Sigmoid colon (tissue), 4 donors: ENCODE data around the gene MYL6B.
A peak's percentile ranks its signal among the peaks of the same experiment; 100 is the strongest.

ENCODE experiments used
- EP300 ChIP-seq, 4 donors: sonication (generic); formaldehyde crosslinking; IDR thresholded peaks; one replicate each; pipeline ENCODE4 v1.6.1; 2017; ENCODE audit warnings: antibody characterized with exemption in 4 of 4
- POLR2A ChIP-seq, 2 donors: fragments of 450-650 bp; IDR thresholded peaks; one replicate each; pipeline ENCODE4 v1.6.1; 2016; ENCODE audit warnings: antibody characterized with exemption in 2 of 2, mild to moderate bottlenecking in 2 of 2, moderate library complexity in 2 of 2
- POLR2AphosphoS5 ChIP-seq, 4 donors: sonication (generic); formaldehyde crosslinking; IDR thresholded peaks; one replicate each; pipeline ENCODE4 v1.6.1; 2017; ENCODE audit warnings: antibody characterized with exemption in 4 of 4
- TF ChIP-seq, protein P1 (sequence below), 4 experiments: fragments of 450-650 bp in 3 of 4; fragments of 200-600 bp in 1 of 4; IDR thresholded peaks; one replicate each; pipeline ENCODE4 v1.5.1; 2016 to 2019; ENCODE audit warnings: antibody characterized with exemption in 4 of 4, mild to moderate bottlenecking in 3 of 4, moderate library complexity in 2 of 4

DNA sequence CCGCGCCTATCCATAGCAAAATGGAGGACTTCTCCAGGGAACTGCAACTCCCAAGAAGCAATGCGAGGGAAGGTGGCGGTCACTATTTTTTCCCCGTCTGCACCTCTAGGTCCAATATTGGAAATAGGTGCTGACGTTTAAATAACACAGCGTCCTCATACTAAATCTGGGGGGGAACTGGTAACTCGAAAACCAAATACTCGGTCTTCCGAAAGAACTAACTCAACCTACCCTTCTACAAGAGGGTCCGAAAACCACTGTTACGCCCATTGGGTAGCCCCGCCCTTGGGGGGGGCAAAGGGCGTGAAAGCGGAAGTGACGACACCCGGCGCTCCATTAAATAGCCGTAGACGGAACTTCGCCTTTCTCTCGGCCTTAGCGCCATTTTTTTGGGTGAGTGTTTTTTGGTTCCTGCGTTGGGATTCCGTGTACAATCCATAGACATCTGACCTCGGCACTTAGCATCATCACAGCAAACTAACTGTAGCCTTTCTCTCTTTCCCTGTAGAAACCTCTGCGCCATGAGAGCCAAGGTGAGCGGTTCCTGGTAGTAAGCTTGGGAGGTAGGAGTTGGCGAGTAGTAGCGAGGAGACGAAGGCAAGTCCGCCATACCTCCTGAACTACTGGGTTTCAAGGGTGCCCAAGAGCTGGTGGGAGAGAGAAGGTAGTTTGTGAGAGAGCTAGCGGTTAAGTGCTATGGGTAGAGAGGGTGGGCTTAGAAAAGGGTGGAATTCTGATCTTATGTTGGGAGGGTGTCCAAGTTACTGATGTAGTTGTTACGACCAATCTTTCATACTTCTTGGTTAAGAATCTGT is 35.9 kb upstream of the MYL6B start, which contains the start of gene RPL41:
- TF ChIP-seq, protein P1, sequence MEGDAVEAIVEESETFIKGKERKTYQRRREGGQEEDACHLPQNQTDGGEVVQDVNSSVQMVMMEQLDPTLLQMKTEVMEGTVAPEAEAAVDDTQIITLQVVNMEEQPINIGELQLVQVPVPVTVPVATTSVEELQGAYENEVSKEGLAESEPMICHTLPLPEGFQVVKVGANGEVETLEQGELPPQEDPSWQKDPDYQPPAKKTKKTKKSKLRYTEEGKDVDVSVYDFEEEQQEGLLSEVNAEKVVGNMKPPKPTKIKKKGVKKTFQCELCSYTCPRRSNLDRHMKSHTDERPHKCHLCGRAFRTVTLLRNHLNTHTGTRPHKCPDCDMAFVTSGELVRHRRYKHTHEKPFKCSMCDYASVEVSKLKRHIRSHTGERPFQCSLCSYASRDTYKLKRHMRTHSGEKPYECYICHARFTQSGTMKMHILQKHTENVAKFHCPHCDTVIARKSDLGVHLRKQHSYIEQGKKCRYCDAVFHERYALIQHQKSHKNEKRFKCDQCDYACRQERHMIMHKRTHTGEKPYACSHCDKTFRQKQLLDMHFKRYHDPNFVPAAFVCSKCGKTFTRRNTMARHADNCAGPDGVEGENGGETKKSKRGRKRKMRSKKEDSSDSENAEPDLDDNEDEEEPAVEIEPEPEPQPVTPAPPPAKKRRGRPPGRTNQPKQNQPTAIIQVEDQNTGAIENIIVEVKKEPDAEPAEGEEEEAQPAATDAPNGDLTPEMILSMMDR (IDR thresholded peaks at IDR 0.05): no peak
- TF ChIP-seq EP300 (IDR thresholded peaks at IDR 0.05) (no peak), POLR2A (IDR thresholded peaks at IDR 0.05) (peak; percentile 99), POLR2AphosphoS5 (IDR thresholded peaks at IDR 0.05) (peak; percentile 100)
